ENCODE data around the gene MCTP1. TPM values are rescaled to one million over a fixed set of nuclear protein-coding genes. Genes with fewer than 3 reads are reported as not detected.

The MCTP1 gene
- polyA plus RNA-seq, 1 donor from 2014 or later: 1.9 TPM

DNA sequence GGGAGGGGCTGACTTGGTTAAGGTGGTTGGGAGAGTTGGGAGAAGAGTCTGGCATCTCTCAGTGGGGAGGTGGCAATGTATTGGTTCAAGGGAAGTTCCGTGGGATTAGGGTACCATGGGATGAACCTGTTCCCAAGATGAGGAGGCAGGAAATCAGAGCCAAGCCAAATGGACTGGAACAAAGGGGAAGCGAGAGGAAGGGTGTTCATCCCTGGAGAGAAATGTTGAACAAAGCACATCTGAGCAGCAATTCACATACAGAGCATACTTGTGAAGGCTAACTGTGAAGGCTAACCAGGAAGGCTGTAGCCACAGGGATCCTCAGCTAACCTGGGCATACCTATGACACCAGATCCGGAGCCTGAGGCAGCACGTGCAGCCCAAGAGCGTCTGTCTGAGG is 214.0 kb downstream of the MCTP1 start:
- H2AFZ ChIP-seq (ENCODE audit: low read depth, low read length): no peak overlapping the region
- TF ChIP-seq POLR2AphosphoS5 (IDR thresholded peaks at IDR 0.05) (no peak), EP300 (conservative IDR thresholded peaks at IDR 0.05; ENCODE audit: poor library complexity, severe bottlenecking) (no peak), EZH2 (IDR thresholded peaks at IDR 0.05; ENCODE audit: borderline replicate concordance, insufficient read depth, low read length, poor library complexity, severe bottlenecking) (no peak), TAF1 (IDR thresholded peaks at IDR 0.05; ENCODE audit: low read depth) (no peak), RAD21 (conservative IDR thresholded peaks at IDR 0.05) (no peak), MXI1 (conservative IDR thresholded peaks at IDR 0.05; ENCODE audit: poor library complexity, severe bottlenecking) (no peak), SMC3 (conservative IDR thresholded peaks at IDR 0.05; ENCODE audit: poor library complexity) (no peak)
- TF ChIP-seq, protein P1, sequence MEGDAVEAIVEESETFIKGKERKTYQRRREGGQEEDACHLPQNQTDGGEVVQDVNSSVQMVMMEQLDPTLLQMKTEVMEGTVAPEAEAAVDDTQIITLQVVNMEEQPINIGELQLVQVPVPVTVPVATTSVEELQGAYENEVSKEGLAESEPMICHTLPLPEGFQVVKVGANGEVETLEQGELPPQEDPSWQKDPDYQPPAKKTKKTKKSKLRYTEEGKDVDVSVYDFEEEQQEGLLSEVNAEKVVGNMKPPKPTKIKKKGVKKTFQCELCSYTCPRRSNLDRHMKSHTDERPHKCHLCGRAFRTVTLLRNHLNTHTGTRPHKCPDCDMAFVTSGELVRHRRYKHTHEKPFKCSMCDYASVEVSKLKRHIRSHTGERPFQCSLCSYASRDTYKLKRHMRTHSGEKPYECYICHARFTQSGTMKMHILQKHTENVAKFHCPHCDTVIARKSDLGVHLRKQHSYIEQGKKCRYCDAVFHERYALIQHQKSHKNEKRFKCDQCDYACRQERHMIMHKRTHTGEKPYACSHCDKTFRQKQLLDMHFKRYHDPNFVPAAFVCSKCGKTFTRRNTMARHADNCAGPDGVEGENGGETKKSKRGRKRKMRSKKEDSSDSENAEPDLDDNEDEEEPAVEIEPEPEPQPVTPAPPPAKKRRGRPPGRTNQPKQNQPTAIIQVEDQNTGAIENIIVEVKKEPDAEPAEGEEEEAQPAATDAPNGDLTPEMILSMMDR (IDR thresholded peaks at IDR 0.05; ENCODE audit: poor library complexity, severe bottlenecking): no peak
- TF ChIP-seq, protein P2, sequence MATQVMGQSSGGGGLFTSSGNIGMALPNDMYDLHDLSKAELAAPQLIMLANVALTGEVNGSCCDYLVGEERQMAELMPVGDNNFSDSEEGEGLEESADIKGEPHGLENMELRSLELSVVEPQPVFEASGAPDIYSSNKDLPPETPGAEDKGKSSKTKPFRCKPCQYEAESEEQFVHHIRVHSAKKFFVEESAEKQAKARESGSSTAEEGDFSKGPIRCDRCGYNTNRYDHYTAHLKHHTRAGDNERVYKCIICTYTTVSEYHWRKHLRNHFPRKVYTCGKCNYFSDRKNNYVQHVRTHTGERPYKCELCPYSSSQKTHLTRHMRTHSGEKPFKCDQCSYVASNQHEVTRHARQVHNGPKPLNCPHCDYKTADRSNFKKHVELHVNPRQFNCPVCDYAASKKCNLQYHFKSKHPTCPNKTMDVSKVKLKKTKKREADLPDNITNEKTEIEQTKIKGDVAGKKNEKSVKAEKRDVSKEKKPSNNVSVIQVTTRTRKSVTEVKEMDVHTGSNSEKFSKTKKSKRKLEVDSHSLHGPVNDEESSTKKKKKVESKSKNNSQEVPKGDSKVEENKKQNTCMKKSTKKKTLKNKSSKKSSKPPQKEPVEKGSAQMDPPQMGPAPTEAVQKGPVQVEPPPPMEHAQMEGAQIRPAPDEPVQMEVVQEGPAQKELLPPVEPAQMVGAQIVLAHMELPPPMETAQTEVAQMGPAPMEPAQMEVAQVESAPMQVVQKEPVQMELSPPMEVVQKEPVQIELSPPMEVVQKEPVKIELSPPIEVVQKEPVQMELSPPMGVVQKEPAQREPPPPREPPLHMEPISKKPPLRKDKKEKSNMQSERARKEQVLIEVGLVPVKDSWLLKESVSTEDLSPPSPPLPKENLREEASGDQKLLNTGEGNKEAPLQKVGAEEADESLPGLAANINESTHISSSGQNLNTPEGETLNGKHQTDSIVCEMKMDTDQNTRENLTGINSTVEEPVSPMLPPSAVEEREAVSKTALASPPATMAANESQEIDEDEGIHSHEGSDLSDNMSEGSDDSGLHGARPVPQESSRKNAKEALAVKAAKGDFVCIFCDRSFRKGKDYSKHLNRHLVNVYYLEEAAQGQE (IDR thresholded peaks at IDR 0.05; ENCODE audit: borderline replicate concordance): no peak

DNA sequence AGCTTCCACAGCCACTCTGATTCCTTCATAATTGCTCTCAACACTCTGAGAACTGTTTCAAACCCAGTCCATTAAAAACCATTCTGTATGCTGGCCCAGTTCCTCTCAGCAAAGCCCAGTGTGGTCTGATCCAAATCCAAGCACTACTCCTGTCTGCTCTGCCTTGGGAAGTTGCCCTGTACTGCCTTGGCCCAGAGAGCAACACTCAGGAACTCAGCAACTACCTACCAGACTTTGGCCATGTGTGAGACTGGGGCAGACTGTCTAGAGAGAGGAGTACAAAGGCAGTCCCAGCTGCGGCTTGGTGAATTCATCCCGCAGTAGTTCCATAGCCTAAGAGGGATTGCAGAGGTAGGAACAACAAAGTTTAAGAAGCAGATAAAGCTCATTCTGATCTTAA is 214.4 kb downstream of the MCTP1 start:
- Histone ChIP-seq H3K9me3 (ENCODE audit: low read length) (no peaks in the 10 kb centered on the region), H3K79me2 (replicated peaks; ENCODE audit: insufficient read depth, low read length) (no peaks in the 10 kb centered on the region), H2AFZ (ENCODE audit: low read depth, low read length) (no peak overlapping the region), H3K9ac (ENCODE audit: low read length) (no peak overlapping the region), H3K9me2 (ENCODE audit: insufficient read depth, low read length) (no peaks in the 10 kb centered on the region), H3K27ac (ENCODE audit: low read length) (no peak overlapping the region), H3K4me2 (ENCODE audit: low read length) (no peak overlapping the region), H4K20me1 (ENCODE audit: insufficient read depth) (no peaks in the 10 kb centered on the region), H3K36me3 (ENCODE audit: insufficient read depth, low read length) (no peaks in the 10 kb centered on the region), H3F3A (ENCODE audit: insufficient read depth, low read length, poor library complexity, severe bottlenecking) (no peaks in the 10 kb centered on the region), H3K27me3 (ENCODE audit: insufficient read depth, low read depth, low read length) (no peaks in the 10 kb centered on the region), H3K4me3 (ENCODE audit: low read length) (no peak overlapping the region)
- TF ChIP-seq EP300 (conservative IDR thresholded peaks at IDR 0.05; ENCODE audit: poor library complexity, severe bottlenecking) (no peak), EZH2 (IDR thresholded peaks at IDR 0.05; ENCODE audit: borderline replicate concordance, insufficient read depth, low read length, poor library complexity, severe bottlenecking) (no peak), MXI1 (conservative IDR thresholded peaks at IDR 0.05; ENCODE audit: poor library complexity, severe bottlenecking) (no peak), POLR2AphosphoS5 (IDR thresholded peaks at IDR 0.05) (no peak), SMC3 (conservative IDR thresholded peaks at IDR 0.05; ENCODE audit: poor library complexity) (no peak), TAF1 (IDR thresholded peaks at IDR 0.05; ENCODE audit: low read depth) (no peak), RAD21 (conservative IDR thresholded peaks at IDR 0.05) (no peak)
- TF ChIP-seq, protein P2 (IDR thresholded peaks at IDR 0.05; ENCODE audit: borderline replicate concordance): no peak
- TF ChIP-seq, protein P1 (IDR thresholded peaks at IDR 0.05; ENCODE audit: poor library complexity, severe bottlenecking): no peak

More for the DNA sequence above, 214.0 kb downstream of the MCTP1 start:
- H3K4me3 ChIP-seq (ENCODE audit: low read length): no peak overlapping the region
- no peaks in the 10 kb centered on the region for H3K27me3 ChIP-seq (ENCODE audit: insufficient read depth, low read depth, low read length)
- H4K20me1 ChIP-seq (ENCODE audit: insufficient read depth): no peaks in the 10 kb centered on the region
- H3K9ac ChIP-seq (ENCODE audit: low read length): no peak overlapping the region
- H3K27ac ChIP-seq (ENCODE audit: low read length): no peak overlapping the region
- no peak overlapping the region for H3K4me2 ChIP-seq (ENCODE audit: low read length)
- H3K79me2 ChIP-seq (replicated peaks; ENCODE audit: insufficient read depth, low read length): no peaks in the 10 kb centered on the region
- H3K9me3 ChIP-seq (ENCODE audit: low read length): no peaks in the 10 kb centered on the region
- no peaks in the 10 kb centered on the region for H3K36me3 ChIP-seq (ENCODE audit: insufficient read depth, low read length)
- H3F3A ChIP-seq (ENCODE audit: insufficient read depth, low read length, poor library complexity, severe bottlenecking): no peaks in the 10 kb centered on the region
- H3K9me2 ChIP-seq (ENCODE audit: insufficient read depth, low read length): no peaks in the 10 kb centered on the region

Measured in neural cell (in vitro differentiated cells).